8988T (cell line): ENCODE data around the gene ZNF554.

Source experiments
- DNase-seq: peaks from one replicate; pipeline ENCODE4 v3.0.0; 2011

ZNF554 gene

GRCh38 chr19:2877398-2878331 lies 58.0 kb downstream of the ZNF554 start:
- no peak for DNase-seq

- no peak for DNase-seq
These were observed 64.2 kb downstream of the ZNF554 start for GRCh38 chr19:2883686-2884439.

DNA sequence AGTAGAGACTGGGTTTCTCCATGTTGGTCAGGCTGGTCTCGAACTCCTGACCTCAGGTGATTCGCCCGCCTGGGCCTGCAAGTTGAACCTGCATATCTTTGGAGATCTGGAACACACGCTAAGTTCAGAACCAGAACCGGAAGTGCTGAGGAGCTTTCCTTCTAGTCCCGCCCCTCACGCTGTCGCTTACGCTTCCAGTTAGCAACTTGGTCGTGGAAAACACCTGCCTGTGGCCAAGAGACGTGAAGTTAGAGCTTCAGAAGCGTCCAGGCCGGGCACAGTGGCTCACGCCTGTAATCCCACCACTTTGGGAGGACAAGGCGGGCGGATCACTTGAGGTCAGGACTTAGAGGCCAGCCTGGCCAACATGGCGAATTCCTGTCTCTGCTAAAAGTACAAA lies 66.1 kb downstream of the ZNF554 start:
- DNase-seq = no peak
